Pons (tissue), 1 donor: ENCODE results near the gene MUC6.
A peak's percentile ranks its signal among the peaks of the same experiment; 100 is the strongest.

ENCODE experiments used
- DNase-seq: peaks from one replicate; pipeline ENCODE4 v3.0.0-alpha.2; 2016; ENCODE audit warnings: low spot score

The MUC6 gene

GRCh38 chr11:1009371-1009770 is 27.1 kb downstream of the MUC6 start:
- no peak for DNase-seq

DNA sequence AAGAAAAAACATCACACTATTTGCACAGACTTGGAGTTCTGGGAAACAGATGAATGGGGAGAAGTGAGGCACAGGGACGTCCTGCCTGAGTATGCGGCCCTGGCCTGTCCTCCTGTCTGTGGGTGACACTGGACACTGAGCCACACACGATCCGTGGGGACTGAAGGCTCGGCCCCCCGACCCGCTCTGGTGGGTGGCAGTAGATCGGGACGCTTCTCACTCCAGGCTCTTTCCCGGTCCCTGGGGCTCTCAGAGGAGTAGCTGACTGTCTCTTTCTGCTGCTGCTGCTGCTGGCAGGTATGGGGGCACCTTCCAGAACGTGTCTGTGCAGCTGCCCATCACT is 27.7 kb downstream of the MUC6 start:
- DNase-seq: no peak

GRCh38 chr11:1008001-1008802 is 28.3 kb downstream of the MUC6 start:
- no peak for DNase-seq

- no peak for DNase-seq
Observed at GRCh38 chr11:1007279-1007678, 29.2 kb downstream of the MUC6 start.

DNA sequence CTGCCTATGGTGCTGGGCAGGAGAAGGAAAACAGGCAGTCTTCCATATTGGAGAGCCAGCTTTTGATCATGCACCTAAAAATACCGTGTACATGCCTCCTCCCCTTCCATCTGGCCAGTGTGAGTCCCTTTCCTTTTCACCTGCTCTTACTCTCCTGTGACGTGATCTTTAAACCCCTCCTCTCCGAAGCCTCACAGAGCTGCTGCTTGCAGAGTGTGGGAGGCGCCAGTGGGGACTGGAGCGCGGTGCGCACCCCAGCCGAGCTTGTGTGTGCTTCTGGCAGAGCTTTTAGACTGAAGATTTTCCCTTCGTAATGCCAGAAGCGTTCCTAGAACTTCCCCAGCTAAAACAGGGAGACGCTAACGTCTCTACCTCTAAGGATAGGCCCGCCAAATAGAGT is 29.8 kb downstream of the MUC6 start:
- DNase-seq: peak; percentile 9

- no peak for DNase-seq
Observed at GRCh38 chr11:1005928-1006327, 30.6 kb downstream of the MUC6 start.

- no peak for DNase-seq
Observed at GRCh38 chr11:1003159-1003558, 33.4 kb downstream of the MUC6 start.

- no peak for DNase-seq
Observed at GRCh38 chr11:1002406-1002984, 34.0 kb downstream of the MUC6 start.

DNA sequence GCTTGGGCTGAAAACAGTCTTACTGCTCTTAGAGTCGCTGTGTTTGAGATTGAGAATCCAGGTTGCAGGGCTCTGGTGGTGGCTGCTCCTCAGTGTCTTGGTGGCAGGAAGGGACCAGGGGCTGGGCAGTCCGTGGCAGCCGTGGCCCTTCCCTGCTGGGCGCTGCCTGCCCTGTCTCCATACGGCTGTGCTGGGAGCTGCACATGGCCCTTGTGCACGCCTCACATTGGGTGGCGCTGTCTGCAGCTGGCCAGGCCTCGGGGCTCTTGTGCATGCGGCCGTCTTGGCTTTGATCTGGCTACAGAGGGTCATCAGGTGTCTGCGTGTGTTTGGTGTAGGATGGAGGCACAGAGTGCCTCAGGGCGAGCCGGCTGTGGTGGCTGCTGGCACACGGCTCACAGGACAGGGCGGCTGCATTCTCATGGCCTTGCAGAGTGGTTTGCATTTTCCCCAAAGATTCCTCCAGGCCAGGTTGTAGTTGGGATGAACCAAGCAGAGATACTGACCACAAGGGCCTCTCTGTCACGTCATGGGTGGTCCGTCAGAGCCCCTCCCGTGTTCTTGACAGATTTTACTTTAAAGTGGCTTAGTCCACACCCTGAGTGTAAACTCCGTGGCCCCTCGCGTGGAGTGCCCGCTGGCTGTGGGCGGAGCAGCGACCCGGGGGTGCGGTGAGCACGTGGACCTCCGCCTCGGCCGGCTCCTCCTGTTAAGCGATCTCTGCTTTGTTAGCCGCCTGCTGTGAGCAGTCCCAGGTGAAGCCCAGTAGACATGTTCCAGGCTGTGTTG is 34.7 kb downstream of the MUC6 start:
- no peak for DNase-seq

- DNase-seq: no peak
Observed at GRCh38 chr11:1000357-1001278, 35.9 kb downstream of the MUC6 start.

DNA sequence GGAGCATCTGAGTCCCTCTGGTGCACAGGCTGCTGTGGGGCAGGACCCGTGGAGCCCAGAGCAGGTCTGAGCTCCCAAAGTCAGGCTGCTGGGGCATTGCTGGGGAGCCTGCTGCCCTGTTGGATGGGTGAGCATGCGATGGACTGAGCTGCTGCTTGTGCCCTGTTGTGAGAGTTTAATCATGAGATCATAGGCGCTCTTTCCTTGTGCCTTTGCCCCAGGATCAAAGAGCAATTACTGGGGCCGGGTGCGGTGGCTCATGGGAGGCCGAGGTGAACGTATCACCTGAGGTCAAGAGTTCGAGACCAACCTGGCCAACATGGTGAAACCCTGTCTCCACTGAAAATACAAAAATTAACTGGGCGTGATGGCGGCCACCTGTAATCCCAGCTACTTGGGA is 37.5 kb downstream of the MUC6 start:
- DNase-seq: no peak

DNA sequence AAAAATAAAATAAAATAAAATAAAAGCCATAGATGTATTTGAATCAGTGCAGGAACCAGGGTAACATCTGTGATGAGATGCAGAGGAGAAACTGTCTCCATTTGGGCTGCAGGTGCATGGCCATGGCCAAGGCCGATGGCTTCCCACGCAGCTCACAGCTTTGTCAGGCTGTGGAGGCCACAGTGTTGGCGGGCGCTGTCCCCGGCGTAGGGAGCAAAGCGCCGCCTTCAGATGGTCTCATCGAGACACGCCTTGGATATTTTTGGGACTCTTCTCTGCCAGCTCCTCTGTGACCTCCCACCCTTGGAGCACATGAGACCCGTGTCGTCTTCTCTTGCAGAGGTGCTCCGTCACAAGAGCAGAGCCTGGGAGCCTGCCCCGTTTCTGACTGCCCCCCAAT is 38.6 kb downstream of the MUC6 start:
- no peak for DNase-seq

GRCh38 chr11:996681-997080 is 39.8 kb downstream of the MUC6 start:
- DNase-seq: no peak

DNA sequence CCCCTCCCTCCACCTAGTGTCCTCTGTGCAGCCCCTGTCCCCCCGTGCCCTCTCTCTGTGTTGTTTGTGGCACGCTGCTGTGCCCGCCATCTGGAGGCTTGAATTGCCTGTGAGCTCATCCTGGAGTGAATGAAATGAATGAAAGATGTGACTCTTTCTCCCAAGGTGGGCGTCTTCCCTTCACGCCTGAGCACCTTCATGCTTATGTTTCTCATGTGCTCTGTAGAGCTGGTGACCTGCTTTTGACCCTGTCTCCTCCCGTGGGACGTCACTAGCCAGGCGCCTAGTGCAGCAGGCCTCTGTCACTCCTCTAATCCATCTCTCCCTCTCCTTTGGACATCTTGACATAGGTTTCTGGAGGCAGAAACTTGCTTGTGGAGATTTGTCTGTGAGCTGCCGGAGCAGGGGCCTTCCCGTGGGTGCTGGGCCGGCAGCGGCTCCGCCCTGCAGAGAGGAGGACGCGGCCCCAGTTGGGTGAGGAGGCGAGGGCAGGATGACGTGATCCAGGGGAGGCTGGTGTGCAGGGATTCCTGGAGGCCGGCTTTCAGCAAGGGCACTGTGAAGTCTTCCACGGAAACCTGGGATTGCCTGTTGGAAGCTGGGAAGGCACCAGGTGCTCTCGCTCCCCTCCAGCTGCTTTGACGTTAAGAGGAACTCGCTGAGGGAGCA is 40.6 kb downstream of the MUC6 start:
- DNase-seq: no peak

DNA sequence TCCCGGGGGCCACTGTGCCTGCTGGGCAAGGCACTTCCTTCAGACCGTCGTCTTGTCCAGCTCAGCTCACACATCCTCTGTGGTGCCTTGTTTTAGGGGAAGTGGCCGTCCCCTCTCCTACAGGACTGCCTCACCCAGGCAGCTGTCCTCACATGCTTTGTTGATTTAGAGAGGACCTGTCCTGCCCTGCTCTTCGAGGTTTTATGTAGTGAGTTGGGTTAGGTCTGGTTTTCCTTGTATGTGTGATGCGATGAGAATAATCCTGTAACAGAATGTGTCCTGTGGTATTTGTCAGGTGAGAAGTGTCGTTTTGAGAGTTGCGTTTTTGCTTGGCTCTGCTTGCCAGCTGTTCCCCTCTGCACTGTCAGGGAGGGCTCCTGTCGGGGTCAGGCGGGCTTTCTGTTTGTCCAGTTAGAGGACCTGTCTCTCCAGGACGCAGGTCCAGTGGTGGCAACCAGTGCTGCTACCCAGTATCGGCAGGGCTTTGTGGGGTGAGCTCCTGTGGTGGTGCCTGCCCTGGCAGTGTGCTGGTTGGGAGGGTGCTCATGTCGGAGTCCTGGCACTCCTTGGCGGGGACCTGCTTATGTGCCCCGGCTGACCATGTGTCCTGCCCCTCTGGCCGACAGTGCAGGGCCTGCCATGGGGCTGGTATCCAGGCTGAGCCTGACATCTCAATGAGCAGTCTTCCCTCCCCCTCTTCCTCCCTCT is 41.3 kb downstream of the MUC6 start:
- DNase-seq: no peak

GRCh38 chr11:993632-994167 is 42.8 kb downstream of the MUC6 start:
- DNase-seq: no peak

- DNase-seq: no peak
Observed at GRCh38 chr11:992577-992976, 43.9 kb downstream of the MUC6 start.

DNA sequence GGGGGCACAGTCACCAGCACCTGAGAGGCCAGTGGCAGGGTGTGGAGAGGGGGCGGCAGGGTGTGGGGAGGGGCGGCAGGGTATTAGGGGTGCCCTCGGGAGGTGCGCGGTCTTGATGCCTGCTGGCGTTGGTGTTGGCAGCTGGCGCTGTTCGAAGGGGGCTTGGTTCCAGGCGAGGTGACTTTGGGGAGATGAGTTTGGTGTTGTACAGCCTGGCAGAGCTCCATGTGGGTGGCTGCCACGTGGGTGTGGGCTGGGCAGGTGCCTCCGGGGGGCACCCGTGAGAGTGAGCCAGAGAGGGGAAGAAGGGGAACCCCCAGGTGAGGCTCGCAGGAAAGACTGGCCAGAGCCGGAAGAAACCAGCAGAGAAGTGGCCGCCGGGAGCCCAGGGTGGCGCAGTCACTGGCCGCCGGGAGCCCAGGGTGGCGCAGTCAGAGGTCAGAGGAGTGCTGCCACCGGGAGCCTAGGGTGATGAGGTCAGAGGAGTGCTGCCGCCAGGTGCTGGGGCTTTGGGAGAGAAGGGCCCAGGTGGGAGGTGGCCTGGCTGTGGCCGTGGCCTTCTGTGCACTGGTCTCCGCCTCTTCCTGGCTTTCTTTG is 44.7 kb downstream of the MUC6 start:
- no peak for DNase-seq

- no peak for DNase-seq
Observed at GRCh38 chr11:991034-991433, 45.5 kb downstream of the MUC6 start.

GRCh38 chr11:990101-990500 is 46.4 kb downstream of the MUC6 start:
- no peak for DNase-seq
